NCI-H1105 treated with DMSO at 0.1 percent for 48 hours (cell line): ENCODE data around the gene CLEC14A.

Experiments
- DNase-seq: peaks from one replicate; lab custom pipeline; 2025; lab: John Stamatoyannopoulos, UW

Gene CLEC14A

GRCh38 chr14:38248321-38249028 is 7.4 kb downstream of the CLEC14A start:
- DNase-seq: no peak

GRCh38 chr14:38243696-38244240 is 12.1 kb downstream of the CLEC14A start:
- no peak for DNase-seq

GRCh38 chr14:38238878-38239277 is 17.0 kb downstream of the CLEC14A start:
- DNase-seq: no peak

GRCh38 chr14:38238332-38238731 is 17.6 kb downstream of the CLEC14A start:
- DNase-seq: no peak

GRCh38 chr14:38233218-38233617 is 22.7 kb downstream of the CLEC14A start:
- DNase-seq: no peak

GRCh38 chr14:38226366-38226765 is 29.5 kb downstream of the CLEC14A start:
- DNase-seq: no peak

GRCh38 chr14:38225946-38226345 is 29.9 kb downstream of the CLEC14A start:
- DNase-seq: no peak

GRCh38 chr14:38224338-38224737 is 31.6 kb downstream of the CLEC14A start:
- DNase-seq: no peak

- no peak for DNase-seq
Measured at GRCh38 chr14:38221077-38221476, 34.8 kb downstream of the CLEC14A start.

- no peak for DNase-seq
Measured at GRCh38 chr14:38217553-38217952, 38.3 kb downstream of the CLEC14A start.

GRCh38 chr14:38213001-38213400 is 42.9 kb downstream of the CLEC14A start:
- no peak for DNase-seq

GRCh38 chr14:38212111-38212510 is 43.8 kb downstream of the CLEC14A start:
- DNase-seq: no peak

- no peak for DNase-seq
Measured at GRCh38 chr14:38211255-38211735, 44.6 kb downstream of the CLEC14A start.

- DNase-seq: no peak
Measured at GRCh38 chr14:38210587-38211216, 45.2 kb downstream of the CLEC14A start.

- DNase-seq: no peak
Measured at GRCh38 chr14:38209572-38210557, 46.0 kb downstream of the CLEC14A start.

- DNase-seq: no peak
Measured at GRCh38 chr14:38208618-38209562, 47.0 kb downstream of the CLEC14A start.

GRCh38 chr14:38207736-38208617 is 47.9 kb downstream of the CLEC14A start, which contains the start of gene SSTR1:
SSTR1 (plus strand) TSS chr14:38207904; CDS start chr14:38209390, 1,486 bp downstream.
- DNase-seq: no peak

GRCh38 chr14:38207377-38207735 is 48.5 kb downstream of the CLEC14A start:
- DNase-seq: no peak

GRCh38 chr14:38206689-38207376 is 49.1 kb downstream of the CLEC14A start:
- DNase-seq: no peak
